IMR-90 (cell line): ENCODE measurements around the gene FAM229A. TPM values are rescaled to one million over a fixed set of nuclear protein-coding genes. Genes with fewer than 3 reads are reported as not detected.

Experiments used
- ATAC-seq: fragments of 200-7000 bp; cut with Tn5 transposase; 2 replicates; pipeline ENCODE4 v1.9.1; 2020; ENCODE audit warnings: low read depth, mild to moderate bottlenecking, moderate library complexity
- BruUV-seq: library from RNA; stranded (reverse); fragments of 400-500 nt; replicated peaks from 2 replicates; lab custom pipeline; 2021; lab: Mats Ljungman, UMichigan
- CTCF ChIA-PET: fragments of 300-600 bp; formaldehyde crosslinking; extraction: SDS; loops from one replicate; lab custom pipeline; 2021; ENCODE audit warnings: antibody characterized with exemption; lab: Yijun Ruan, JAX
- POLR2A ChIA-PET: fragments of 300-600 bp; sonication (Branson Sonifier 250); formaldehyde crosslinking; loops from one replicate; lab custom pipeline; 2022; ENCODE audit warnings: antibody characterized with exemption; ENCODE audit not compliant: unreplicated experiment; lab: Charles Lee
- DNase-seq: peaks from one replicate; pipeline ENCODE4 v3.0.0; 2013
- H2AFZ ChIP-seq: replicated peaks from 2 replicates; pipeline ENCODE3; 2013; ENCODE audit warnings: low read length, mild to moderate bottlenecking; ENCODE audit not compliant: poor library complexity
- H2AK5ac ChIP-seq: 2 replicates; pipeline ENCODE4 v1.6.1; 2013; ENCODE audit warnings: low read depth, low read length, inconsistent platforms
- H2AK9ac ChIP-seq: replicated peaks from 2 replicates; pipeline ENCODE3; 2013; ENCODE audit warnings: mild to moderate bottlenecking, low read depth, low read length, moderate library complexity; ENCODE audit not compliant: poor library complexity
- H2BK120ac ChIP-seq: 2 replicates; pipeline ENCODE4 v1.6.1; 2013; ENCODE audit warnings: low read depth, low read length, inconsistent platforms
- H2BK15ac ChIP-seq: 3 replicates; pipeline ENCODE4 v1.6.1; 2013; ENCODE audit warnings: low read depth, low read length, inconsistent platforms
- H2BK20ac ChIP-seq: 2 replicates; pipeline ENCODE4 v1.6.1; 2013; ENCODE audit warnings: low read depth, mild to moderate bottlenecking, inconsistent platforms, low read length, moderate library complexity
- H2BK5ac ChIP-seq: 2 replicates; pipeline ENCODE4 v1.6.1; 2013; ENCODE audit warnings: mild to moderate bottlenecking, low read depth, low read length, inconsistent platforms; ENCODE audit not compliant: poor library complexity, severe bottlenecking
- H3K14ac ChIP-seq: replicated peaks from 2 replicates; pipeline ENCODE4 v1.6.1; 2013; ENCODE audit warnings: low read depth, low read length, inconsistent platforms
- H3K18ac ChIP-seq: 2 replicates; pipeline ENCODE4 v1.6.1; 2013; ENCODE audit warnings: low read depth, low read length, control low read depth
- H3K23ac ChIP-seq: 2 replicates; pipeline ENCODE4 v1.6.1; 2013; ENCODE audit warnings: low read depth, low read length, inconsistent platforms
- H3K27ac ChIP-seq: 2 replicates; pipeline ENCODE4 v1.5.1; 2013; ENCODE audit warnings: mild to moderate bottlenecking, control low read depth, low read length; ENCODE audit not compliant: insufficient read depth
- H3K27me3 ChIP-seq: 2 replicates; pipeline ENCODE4 v1.6.1; 2013; ENCODE audit warnings: low read length; ENCODE audit not compliant: control insufficient read depth, insufficient read depth
- H3K36me3 ChIP-seq: 2 replicates; pipeline ENCODE4 v1.6.1; 2013; ENCODE audit warnings: low read length, mixed read lengths; ENCODE audit not compliant: control insufficient read depth, insufficient read depth
- H3K4ac ChIP-seq: 2 replicates; pipeline ENCODE4 v1.6.1; 2013; ENCODE audit warnings: low read depth, low read length, inconsistent platforms
- H3K4me1 ChIP-seq: 2 replicates; pipeline ENCODE4 v1.6.1; 2013; ENCODE audit warnings: low read length, mixed read lengths; ENCODE audit not compliant: control insufficient read depth, insufficient read depth
- H3K4me2 ChIP-seq: 2 replicates; pipeline ENCODE4 v1.6.1; 2013; ENCODE audit warnings: low read depth, mild to moderate bottlenecking, control low read depth, low read length, moderate library complexity
- H3K4me3 ChIP-seq: 2 replicates; pipeline ENCODE4 v1.5.1; 2013; ENCODE audit warnings: low read depth, mild to moderate bottlenecking, control low read depth, low read length, moderate library complexity; ENCODE audit not compliant: insufficient read depth
- H3K56ac ChIP-seq: 2 replicates; pipeline ENCODE4 v1.6.1; 2013; ENCODE audit warnings: low read length, inconsistent platforms; ENCODE audit not compliant: insufficient read depth; ENCODE audit errors: extremely low read depth
- H3K79me1 ChIP-seq, 2 experiments: 2 replicates each; pipeline ENCODE4 v1.6.1; 2013; ENCODE audit warnings: low read length in 2 of 2, inconsistent platforms in 1 of 2, low read depth in 1 of 2
- H3K9ac ChIP-seq: 2 replicates; pipeline ENCODE4 v1.6.1; 2013; ENCODE audit warnings: low read depth, low read length, control low read depth
- H3K9me1 ChIP-seq: 2 replicates; pipeline ENCODE4 v1.6.1; 2013; ENCODE audit warnings: low read length, inconsistent platforms; ENCODE audit not compliant: insufficient read depth
- H3K9me3 ChIP-seq: 2 replicates; pipeline ENCODE4 v1.6.1; 2013; ENCODE audit warnings: low read length; ENCODE audit not compliant: control insufficient read depth, insufficient read depth
- H4K20me1 ChIP-seq: 2 replicates; pipeline ENCODE4 v1.6.1; 2013; ENCODE audit warnings: low read length, inconsistent platforms; ENCODE audit not compliant: insufficient read depth
- H4K5ac ChIP-seq: 2 replicates; pipeline ENCODE4 v1.6.1; 2013; ENCODE audit warnings: mild to moderate bottlenecking, low read depth, low read length, control low read depth
- H4K8ac ChIP-seq, 2 experiments: 2 replicates each; pipeline ENCODE4 v1.6.1; 2013; ENCODE audit warnings: low read depth in 2 of 2, low read length in 2 of 2, control low read depth in 1 of 2, inconsistent platforms in 1 of 2
- H4K91ac ChIP-seq: 2 replicates; pipeline ENCODE4 v1.6.1; 2013; ENCODE audit warnings: low read depth, low read length, inconsistent platforms; ENCODE audit not compliant: insufficient read depth
- BHLHE40 ChIP-seq: fragments of 150-350 bp; IDR thresholded peaks from 2 replicates; pipeline ENCODE4 v1.6.1; 2016; ENCODE audit warnings: mild to moderate bottlenecking, low read depth, low read length
- CEBPB ChIP-seq: IDR thresholded peaks from 2 replicates; pipeline ENCODE4 v1.6.1; 2012; ENCODE audit warnings: low read depth, low read length, improper control_type of control experiment
- CHD1 ChIP-seq: IDR thresholded peaks from 2 replicates; pipeline ENCODE4 v1.6.1; 2012; ENCODE audit warnings: low read depth, low read length, improper control_type of control experiment
- ELK1 ChIP-seq: fragments of 150-350 bp; IDR thresholded peaks from 2 replicates; pipeline ENCODE4 v1.6.1; 2016; ENCODE audit warnings: low read depth, mild to moderate bottlenecking, low read length, moderate library complexity, borderline replicate concordance
- FOS ChIP-seq: fragments of 150-350 bp; IDR thresholded peaks from 2 replicates; pipeline ENCODE4 v1.6.1; 2016; ENCODE audit warnings: low read depth, low read length
- MAFK ChIP-seq: IDR thresholded peaks from 2 replicates; pipeline ENCODE4 v1.6.1; 2012; ENCODE audit warnings: low read depth, low read length, improper control_type of control experiment
- MAZ ChIP-seq: IDR thresholded peaks from 2 replicates; pipeline ENCODE4 v1.6.1; 2012; ENCODE audit warnings: low read depth, mild to moderate bottlenecking, low read length, improper control_type of control experiment, moderate library complexity, borderline replicate concordance
- MXI1 ChIP-seq: IDR thresholded peaks from 2 replicates; pipeline ENCODE4 v1.6.1; 2012; ENCODE audit warnings: low read depth, mild to moderate bottlenecking, low read length, moderate library complexity, borderline replicate concordance
- NFE2L2 ChIP-seq: fragments of 150-350 bp; IDR thresholded peaks from 2 replicates; pipeline ENCODE4 v1.6.1; 2016; ENCODE audit warnings: low read depth, mild to moderate bottlenecking, low read length
- POLR2A ChIP-seq: IDR thresholded peaks from 2 replicates; pipeline ENCODE4 v1.6.1; 2012; ENCODE audit warnings: mild to moderate bottlenecking, low read depth, low read length
- RAD21 ChIP-seq: IDR thresholded peaks from 2 replicates; pipeline ENCODE4 v1.6.1; 2012; ENCODE audit warnings: low read length, improper control_type of control experiment
- RCOR1 ChIP-seq: IDR thresholded peaks from 2 replicates; pipeline ENCODE4 v1.6.1; 2012; ENCODE audit warnings: mild to moderate bottlenecking, low read length, improper control_type of control experiment; ENCODE audit not compliant: insufficient replicate concordance
- RFX5 ChIP-seq: IDR thresholded peaks from 2 replicates; pipeline ENCODE4 v1.8.0; 2012; ENCODE audit warnings: low read depth, mild to moderate bottlenecking, low read length, moderate library complexity
- SMC3 ChIP-seq: fragments of 150-350 bp; IDR thresholded peaks from 2 replicates; pipeline ENCODE4 v1.6.1; 2016; ENCODE audit warnings: low read depth, mild to moderate bottlenecking, antibody characterized with exemption, low read length, moderate library complexity
- WGBS, 2 experiments: methylation state at CpG; one replicate each; pipeline versions ENCODE4 v1.1.5 to v1.1.7; 2013; ENCODE audit warnings: missing lambda C conversion rate in 2 of 2; ENCODE audit not compliant: insufficient read length in 1 of 2; ENCODE audit errors: extremely low coverage in 2 of 2; 5-methylcytosine and 5-hydroxymethylcytosine counted together
- dilution Hi-C: fragments of 300-500 bp; cut with HindIII; formaldehyde crosslinking; loops from one replicate; pipeline ENCODE4 v1.14.3; 2018; ENCODE audit warnings: low sequenced_read_pairs; ENCODE audit not compliant: unreplicated experiment
- in situ Hi-C: fragments of 300-500 bp; cut with MboI; formaldehyde crosslinking; loops from 3 replicates; pipeline ENCODE4 v1.14.3; 2019; ENCODE audit warnings: low sequenced_read_pairs, inconsistent platforms, mixed read lengths
- intact Hi-C: fragments of 100-400 bp; cut with micrococcal nuclease; formaldehyde crosslinking; loops from 2 replicates; pipeline ENCODE4 v1.10.0; 2022
- polyA plus RNA-seq, 3 experiments: library from polyadenylated mRNA; depleted of rRNA; stranded (reverse); fragments of >200 nt; gene quantifications; 2 replicates each; pipeline ENCODE4 v1.2.3, GENCODE V29; 2012; ENCODE audit warnings: low replicate concordance in 1 of 3
- total RNA-seq: library from RNA; depleted of rRNA; stranded (reverse); fragments of >200 nt; gene quantifications from 2 replicates; pipeline ENCODE4 v1.2.3, GENCODE V29; 2012
- TF ChIP-seq, protein P1 (sequence below): fragments of 150-350 bp; IDR thresholded peaks from 2 replicates; pipeline ENCODE4 v1.6.1; 2017; ENCODE audit warnings: mild to moderate bottlenecking, antibody characterized with exemption, low read length, low read depth
- TF ChIP-seq, protein P2 (sequence below): conservative IDR thresholded peaks from 2 replicates; pipeline ENCODE4 v1.5.1; 2012; ENCODE audit warnings: mild to moderate bottlenecking, low read depth, low read length, improper control_type of control experiment

The FAM229A gene
- total and polyA plus RNA-seq, 2 of the 4 experiments (the other 2 are of a cell fraction) = 0.36 to 4.3 TPM

DNA sequence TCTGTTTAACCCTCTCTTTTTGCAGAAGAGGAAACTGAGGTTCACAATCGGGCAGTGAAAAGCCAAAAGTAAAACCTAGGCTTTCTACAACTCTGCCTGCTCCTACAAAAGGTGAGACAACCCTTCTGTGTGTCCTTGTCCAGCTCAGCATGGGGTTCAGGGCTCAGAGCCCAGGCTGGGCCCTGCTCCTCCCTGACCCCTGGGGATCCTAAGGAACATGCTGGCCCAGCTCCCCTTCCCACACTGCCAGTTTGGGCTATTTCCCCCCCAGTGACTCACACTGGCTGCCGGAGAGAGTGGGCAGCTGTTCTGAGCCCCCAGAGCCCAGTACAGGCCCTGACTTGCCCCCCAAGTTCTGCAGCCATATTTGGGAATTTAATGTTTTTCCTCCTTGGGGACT, 8.9 kb downstream of the FAM229A start:
- Histone ChIP-seq H4K91ac (peak overlapping the region; percentile 93), H3K23ac (peak overlapping the region; percentile 28), H2AFZ (peak overlapping the region; percentile 4), H3K14ac (peak overlapping the region; percentile 54), H4K20me1 (no peaks in the 10 kb centered on the region), H3K9ac (peak overlapping the region; percentile 87), H3K36me3 (peaks cover 5% of the 10 kb centered on the region; the same call in 1 of the 2 replicates), H3K18ac (peak overlapping the region; percentile 32), H2BK5ac (peak overlapping the region; percentile 81), H2AK9ac (peak overlapping the region; percentile 91), H4K8ac (peak overlapping the region; percentile 75 to 85), H3K4me3 (no peak overlapping the region), H3K27ac (peak overlapping the region; percentile 95), H2BK120ac (peak overlapping the region; percentile 50), H3K27me3 (no peaks in the 10 kb centered on the region), H3K4me1 (peaks cover 26% of the 10 kb centered on the region), H3K4me2 (peak overlapping the region; percentile 1; the same call in 1 of the 2 replicates), H3K9me1 (peaks cover 18% of the 10 kb centered on the region), H3K4ac (peak overlapping the region; percentile 79), H2BK15ac (peak overlapping the region; percentile 80; the same call in 2 of the 3 replicates), H2AK5ac (peak overlapping the region; percentile 94), H2BK20ac (peak overlapping the region; percentile 16), H3K56ac (no peak overlapping the region), H3K9me3 (no peaks in the 10 kb centered on the region), H3K79me1 (peaks cover 8 to 30% of the 10 kb centered on the region in 2 experiments; a peak in 3 of 4 replicates), H4K5ac (peak overlapping the region; percentile 59)
- TSS peak; percentile 14 for BruUV-seq
- ATAC-seq (no peak), DNase-seq (no peak)
- intact Hi-C loops = no loop called here
- dilution Hi-C loops = no loop called here
- in situ Hi-C loops = no loop called here
- POLR2A ChIA-PET = no interaction called here
- WGBS, 2 experiments = 100% methylated on average over 1 of the region's 2 CpGs; no CpG with 5 or more reads in 1 of the 2 experiments
- TF ChIP-seq CEBPB (no peak), RAD21 (no peak), ELK1 (no peak), NFE2L2 (no peak), FOS (no peak), MAZ (no peak), RFX5 (no peak), POLR2A (no peak; the same call in 1 of the 2 replicates), BHLHE40 (no peak), RCOR1 (no peak), SMC3 (no peak), MXI1 (no peak), MAFK (no peak), CHD1 (no peak)
- TF ChIP-seq, protein P1, sequence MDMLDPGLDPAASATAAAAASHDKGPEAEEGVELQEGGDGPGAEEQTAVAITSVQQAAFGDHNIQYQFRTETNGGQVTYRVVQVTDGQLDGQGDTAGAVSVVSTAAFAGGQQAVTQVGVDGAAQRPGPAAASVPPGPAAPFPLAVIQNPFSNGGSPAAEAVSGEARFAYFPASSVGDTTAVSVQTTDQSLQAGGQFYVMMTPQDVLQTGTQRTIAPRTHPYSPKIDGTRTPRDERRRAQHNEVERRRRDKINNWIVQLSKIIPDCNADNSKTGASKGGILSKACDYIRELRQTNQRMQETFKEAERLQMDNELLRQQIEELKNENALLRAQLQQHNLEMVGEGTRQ = no peak
- TF ChIP-seq, protein P2, sequence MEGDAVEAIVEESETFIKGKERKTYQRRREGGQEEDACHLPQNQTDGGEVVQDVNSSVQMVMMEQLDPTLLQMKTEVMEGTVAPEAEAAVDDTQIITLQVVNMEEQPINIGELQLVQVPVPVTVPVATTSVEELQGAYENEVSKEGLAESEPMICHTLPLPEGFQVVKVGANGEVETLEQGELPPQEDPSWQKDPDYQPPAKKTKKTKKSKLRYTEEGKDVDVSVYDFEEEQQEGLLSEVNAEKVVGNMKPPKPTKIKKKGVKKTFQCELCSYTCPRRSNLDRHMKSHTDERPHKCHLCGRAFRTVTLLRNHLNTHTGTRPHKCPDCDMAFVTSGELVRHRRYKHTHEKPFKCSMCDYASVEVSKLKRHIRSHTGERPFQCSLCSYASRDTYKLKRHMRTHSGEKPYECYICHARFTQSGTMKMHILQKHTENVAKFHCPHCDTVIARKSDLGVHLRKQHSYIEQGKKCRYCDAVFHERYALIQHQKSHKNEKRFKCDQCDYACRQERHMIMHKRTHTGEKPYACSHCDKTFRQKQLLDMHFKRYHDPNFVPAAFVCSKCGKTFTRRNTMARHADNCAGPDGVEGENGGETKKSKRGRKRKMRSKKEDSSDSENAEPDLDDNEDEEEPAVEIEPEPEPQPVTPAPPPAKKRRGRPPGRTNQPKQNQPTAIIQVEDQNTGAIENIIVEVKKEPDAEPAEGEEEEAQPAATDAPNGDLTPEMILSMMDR = no peak
- CTCF ChIA-PET = no interaction called here
